Activated CD8-positive, alpha-beta memory T cell treated with anti-CD3 and anti-CD28 coated beads, Interleukin-2, amount 50 U/mL, for 4 hours (primary cell): ENCODE measurements around the gene ENDOU.

Experiments used
- DNase-seq: peaks from one replicate; pipeline ENCODE4 v3.0.0-alpha.2; 2020

The ENDOU gene, protein sequence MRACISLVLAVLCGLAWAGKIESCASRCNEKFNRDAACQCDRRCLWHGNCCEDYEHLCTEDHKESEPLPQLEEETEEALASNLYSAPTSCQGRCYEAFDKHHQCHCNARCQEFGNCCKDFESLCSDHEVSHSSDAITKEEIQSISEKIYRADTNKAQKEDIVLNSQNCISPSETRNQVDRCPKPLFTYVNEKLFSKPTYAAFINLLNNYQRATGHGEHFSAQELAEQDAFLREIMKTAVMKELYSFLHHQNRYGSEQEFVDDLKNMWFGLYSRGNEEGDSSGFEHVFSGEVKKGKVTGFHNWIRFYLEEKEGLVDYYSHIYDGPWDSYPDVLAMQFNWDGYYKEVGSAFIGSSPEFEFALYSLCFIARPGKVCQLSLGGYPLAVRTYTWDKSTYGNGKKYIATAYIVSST

DNA sequence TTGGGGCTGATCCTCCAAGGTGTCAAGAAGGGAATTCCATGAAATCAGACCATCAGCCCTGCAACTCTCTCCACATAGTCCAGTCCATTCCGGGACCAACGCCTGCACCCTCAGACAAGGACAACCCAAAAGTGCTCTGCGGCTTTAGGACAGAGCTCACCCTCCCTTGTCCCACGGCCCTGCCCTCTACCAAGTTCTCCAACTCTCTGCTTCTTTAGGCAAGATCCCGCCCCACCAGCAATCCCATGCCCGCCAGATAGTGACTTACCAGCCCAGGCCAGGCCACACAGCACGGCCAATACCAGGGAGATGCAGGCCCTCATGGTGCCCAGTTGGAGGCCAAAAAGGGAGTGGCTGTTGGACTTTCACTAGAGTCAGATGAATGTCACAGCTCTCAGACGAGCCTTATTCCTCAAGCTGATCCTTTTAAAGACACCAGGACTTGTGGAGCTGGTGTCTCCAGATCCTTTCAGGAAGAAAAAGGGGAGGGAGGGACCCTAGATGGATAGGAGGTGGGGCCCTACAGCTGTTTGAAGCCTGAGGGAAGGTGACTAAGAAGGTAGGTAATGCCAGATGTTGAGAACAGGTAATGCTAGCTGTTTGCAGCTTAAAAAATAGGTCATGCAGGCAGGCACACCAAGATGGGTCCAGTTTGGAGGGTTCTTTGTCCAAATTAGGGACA lies at the start of gene ENDOU:
ENDOU (minus strand) TSS at position 400 of the 682 bp plus-strand sequence; CDS start at position 323, 77 bp downstream.
- no peak for DNase-seq

GRCh38 chr12:47774663-47775062 lies 49.4 kb upstream of the ENDOU start:
- DNase-seq = no peak

DNA sequence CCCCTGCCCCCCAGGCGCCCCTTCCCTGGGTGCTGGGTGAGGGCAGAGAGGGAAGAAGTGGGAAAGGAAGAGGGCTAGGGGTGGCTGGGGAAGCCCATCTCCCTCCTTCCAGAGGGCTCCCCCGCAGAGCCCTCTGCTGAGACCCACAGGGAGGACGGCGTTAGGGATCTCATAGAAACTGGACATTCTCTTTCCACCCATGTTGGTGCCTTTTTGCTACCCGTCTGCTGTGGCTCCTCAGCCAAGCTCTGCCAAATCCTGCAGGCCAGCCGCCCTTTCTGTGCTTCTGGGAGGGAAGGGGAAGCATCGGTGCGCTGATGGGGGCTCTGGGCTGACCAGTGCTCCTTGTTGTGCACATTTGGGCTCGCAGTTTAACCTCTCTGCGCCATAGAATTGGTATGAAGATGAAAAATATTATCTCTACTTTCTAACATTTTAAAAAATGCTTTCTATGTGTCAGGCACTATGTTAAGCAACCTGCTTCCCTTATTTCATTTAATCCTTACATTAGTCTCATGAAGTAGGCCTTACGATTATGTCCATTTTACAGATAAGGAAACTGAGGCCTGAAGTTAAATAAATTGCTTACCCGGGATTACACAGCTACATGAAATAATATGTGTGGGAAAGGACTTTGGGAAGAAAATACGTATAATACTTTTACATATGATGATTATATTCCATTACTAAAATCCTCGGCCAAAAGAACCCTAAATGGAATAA lies 48.7 kb upstream of the ENDOU start:
- no peak for DNase-seq

GRCh38 chr12:47773062-47773857 lies 48.0 kb upstream of the ENDOU start, which contains the start of gene SLC48A1:
TSS of gene SLC48A1 (plus strand) at chr12:47773238. CDS start at chr12:47773305, 67 bp downstream.
- peak; percentile 75 for DNase-seq

DNA sequence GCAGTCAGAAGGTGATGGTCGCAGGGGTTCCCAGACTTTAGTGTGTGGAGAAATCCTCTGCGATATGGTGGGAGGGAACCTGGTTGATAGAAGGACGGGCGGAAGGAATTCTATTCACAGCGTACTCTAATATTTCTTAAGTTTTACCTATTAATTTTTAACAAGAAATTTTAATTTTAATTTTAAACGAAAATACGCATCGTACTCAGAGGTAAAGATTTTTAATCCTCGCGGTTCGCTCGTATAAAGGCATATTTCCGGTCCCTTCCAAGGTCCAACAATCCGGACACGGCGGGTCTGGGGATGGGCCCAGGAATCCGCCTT lies 47.4 kb upstream of the ENDOU start:
- no peak for DNase-seq

- no peak for DNase-seq
Observed at GRCh38 chr12:47772094-47772660, 46.9 kb upstream of the ENDOU start.

DNA sequence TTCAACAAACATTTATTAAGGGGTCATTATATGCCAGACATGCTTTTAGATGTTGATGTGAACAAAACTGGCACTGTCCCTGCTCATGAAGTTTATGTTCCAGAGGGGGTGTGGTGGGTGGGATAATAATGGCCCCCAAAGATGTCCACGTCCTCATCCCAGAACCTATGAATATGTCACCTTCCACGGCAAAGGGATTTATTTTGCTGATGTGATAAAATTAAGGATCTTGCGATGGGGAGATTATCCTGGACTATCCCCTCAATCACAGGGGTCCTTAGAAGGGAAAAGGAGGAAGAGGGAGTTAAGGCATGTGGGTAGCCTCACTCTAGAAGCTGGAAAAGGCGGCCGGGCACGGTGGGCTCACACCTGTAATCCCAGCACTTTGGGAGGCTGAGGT lies 46.0 kb upstream of the ENDOU start:
- DNase-seq = no peak

GRCh38 chr12:47770086-47770726 lies 44.9 kb upstream of the ENDOU start:
- DNase-seq = no peak

DNA sequence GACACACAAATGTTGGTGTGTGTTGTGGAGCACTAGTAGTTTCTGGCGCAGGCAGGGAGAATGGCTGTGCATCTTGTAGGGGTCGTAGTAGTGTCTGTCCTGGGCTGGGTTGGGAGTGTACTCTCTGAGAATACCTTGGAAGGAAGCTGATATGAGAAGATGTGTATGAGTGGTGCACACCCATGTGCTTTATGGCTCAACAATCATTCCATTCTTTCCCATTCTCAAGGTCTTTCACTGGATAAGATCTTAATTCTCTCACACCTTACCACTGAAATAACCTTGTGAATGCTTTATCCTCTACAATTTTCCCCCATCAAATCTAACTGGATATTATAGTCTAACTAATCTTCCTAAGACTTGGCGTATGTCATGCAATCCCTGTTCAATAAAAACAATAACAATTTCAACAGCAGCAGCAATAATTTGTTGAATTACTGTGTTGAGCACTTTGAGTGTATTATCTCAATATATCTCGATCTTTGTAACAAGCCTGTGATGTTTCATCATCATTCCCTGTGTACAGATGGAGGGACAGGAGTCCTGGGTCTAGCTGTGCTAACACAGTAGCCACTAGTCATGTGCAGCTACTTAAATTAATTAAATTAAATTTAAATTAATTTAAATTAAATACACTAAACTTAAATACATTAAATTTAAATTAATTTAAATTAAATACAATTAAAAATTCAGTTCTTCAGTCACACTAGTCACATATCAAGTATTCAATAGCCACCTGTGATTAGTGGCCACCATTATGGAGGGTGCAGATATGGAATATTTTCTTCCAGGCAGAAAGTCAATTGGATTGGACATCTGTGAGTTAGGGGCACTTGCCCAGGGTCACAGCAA lies 44.2 kb upstream of the ENDOU start:
- no peak for DNase-seq

- DNase-seq = no peak
Observed at GRCh38 chr12:47768323-47768811, 43.1 kb upstream of the ENDOU start.

DNA sequence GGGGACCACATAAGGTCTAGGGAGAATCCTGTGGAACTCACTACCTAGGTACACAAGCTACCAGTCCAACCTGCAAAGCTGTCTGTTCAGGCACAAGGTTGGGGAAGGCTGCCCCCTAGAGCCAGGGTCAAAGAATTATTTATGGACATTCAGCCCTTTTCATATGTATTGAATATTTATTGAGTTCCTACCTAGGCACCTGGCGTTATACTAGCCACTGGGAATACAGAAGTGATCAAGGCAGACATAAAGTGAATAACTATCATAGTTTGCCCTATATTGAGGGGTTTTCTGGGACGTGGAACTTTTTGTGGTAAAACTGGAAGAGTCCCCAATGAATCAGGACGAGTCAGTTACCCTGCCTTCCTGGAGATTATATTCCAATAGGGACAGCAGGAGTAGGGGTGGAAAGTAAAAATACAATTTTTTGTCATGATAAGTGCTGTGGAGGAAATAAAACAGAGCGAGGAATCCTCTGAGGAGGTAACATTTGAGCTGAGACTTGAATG lies 42.0 kb upstream of the ENDOU start:
- peak; percentile 74 for DNase-seq

GRCh38 chr12:47766502-47767215 lies 41.4 kb upstream of the ENDOU start:
- no peak for DNase-seq

DNA sequence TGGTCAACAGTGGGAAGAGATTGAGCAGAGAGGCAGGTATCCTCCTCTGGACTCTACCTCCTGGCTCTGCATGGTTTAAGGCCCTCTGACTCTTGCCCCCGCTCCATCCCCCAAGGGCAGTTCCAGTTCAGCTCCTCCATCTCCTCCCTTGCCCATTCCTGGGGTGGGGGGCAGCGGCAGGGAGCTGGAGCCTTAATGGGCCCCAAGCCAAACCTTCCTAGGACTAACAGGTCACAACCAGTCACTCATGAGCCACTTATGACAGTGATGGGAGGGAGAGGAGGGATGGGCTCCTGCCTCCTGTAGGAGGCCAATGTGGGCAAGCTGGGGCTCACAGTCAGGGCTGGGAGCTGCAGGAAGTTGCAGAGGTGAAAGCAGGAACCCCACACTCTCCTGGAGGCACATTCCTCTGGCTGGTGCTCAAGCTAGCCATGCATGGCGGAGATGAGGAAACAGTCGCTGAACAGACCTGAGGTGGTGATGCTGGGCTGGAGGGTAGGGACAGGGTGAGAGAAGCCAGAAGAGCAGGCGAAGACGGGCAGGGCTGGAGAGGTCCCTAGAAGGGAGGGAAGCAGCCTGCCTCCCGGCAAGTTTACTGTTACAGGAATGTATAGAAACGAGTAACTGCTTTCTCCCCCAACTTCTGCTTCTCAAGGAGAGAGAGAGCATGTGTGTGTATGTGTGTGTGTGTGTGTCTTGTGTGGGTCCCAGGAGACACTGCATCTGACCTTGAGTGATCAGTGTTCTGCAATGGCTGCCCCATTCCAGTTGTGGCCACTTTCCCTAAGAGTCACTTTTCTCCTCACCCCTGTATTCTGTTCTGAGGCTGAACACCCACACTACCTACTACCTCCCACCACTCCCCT lies 38.4 kb upstream of the ENDOU start:
- no peak for DNase-seq

- no peak for DNase-seq
Observed at GRCh38 chr12:47762850-47763465, 37.7 kb upstream of the ENDOU start.

DNA sequence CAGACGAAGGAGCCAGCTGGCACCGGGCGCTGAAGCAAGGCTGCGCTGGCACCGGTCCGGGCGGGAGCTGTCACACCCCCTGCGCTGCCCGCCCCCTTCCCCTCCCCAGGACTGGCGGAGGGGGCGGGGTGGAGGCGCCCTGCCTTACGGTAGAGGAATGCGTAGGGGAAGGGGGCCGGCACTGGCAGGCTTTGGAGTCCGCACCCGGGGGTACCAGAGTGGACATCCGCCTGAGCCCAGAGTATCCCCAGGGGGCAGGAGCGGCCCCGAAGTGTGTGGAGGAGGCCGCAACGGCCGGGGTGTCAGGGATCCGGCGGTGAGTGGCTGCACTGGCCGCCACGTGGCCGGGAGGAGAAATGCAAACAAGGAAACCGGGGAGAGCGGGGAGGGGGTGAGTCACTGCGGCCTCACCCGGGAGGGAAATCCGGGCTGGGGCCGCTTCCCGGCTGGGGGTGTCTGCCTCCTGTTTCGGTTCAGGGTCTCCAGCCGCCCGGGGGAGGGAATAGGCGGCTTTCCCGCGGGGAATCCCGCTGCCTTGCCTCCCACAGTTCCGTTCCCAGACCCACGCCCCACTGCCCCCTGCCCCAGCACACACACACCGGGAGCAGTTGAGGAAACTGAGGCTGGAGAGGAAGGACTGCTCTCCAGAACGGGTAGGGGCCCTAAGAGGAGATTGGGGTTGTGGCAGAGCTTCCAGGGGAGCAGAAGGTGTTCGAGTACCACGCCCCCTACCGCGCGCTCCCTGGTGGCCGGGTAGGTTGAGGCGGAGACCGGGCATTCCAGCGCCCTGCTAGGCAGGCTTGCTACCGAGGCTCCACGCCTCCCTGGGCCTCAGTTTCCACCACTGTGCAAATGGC lies 33.8 kb upstream of the ENDOU start, which contains the start of gene RAPGEF3:
RAPGEF3 (minus strand) TSS at position 47 of the 857 bp plus-strand sequence. CDS start 324 bp downstream, outside the sequence.
- peak; percentile 74 for DNase-seq

DNA sequence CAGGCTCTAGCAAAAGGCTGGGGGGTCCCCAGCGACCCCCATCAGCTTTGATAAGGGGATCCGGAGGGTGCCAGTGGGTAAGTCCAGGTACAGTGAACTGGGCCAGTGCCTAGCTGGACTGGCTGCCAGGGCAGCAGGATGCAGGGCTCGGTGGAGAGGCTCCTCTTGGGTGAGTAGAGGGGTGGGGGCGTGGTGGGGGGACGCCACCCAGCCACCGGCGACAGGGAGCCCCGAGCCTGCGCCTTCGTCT lies 33.2 kb upstream of the ENDOU start:
- DNase-seq = no peak

GRCh38 chr12:47757840-47758583 lies 32.7 kb upstream of the ENDOU start:
- DNase-seq = no peak
